HCT116 (cell line): ENCODE measurements around the gene RBPMS2. TPM values are rescaled to one million over a fixed set of nuclear protein-coding genes. Genes with fewer than 3 reads are reported as not detected.

Experiments used
- ATAC-seq: fragments of 200-7000 bp; cut with Tn5 transposase; 2 replicates; pipeline ENCODE4 v1.9.1; 2020; ENCODE audit warnings: mild to moderate bottlenecking, moderate library complexity
- BruUV-seq: library from RNA; stranded (reverse); fragments of 400-500 nt; replicated peaks from 2 replicates; lab custom pipeline; 2021; lab: Mats Ljungman, UMichigan
- CTCF ChIA-PET: fragments of 300-600 bp; sonication (Branson Sonifier 250); formaldehyde crosslinking; loops from one replicate; lab custom pipeline; 2021; ENCODE audit warnings: antibody characterized with exemption; lab: Charles Lee
- POLR2A ChIA-PET: fragments of 300-600, 350-600 bp; sonication (Branson Sonifier 250); formaldehyde crosslinking; loops from one replicate; lab custom pipeline; 2021; ENCODE audit warnings: antibody characterized with exemption; lab: Charles Lee
- RAD21 ChIA-PET, 2 experiments: fragments of 300-600 bp; sonication (Branson Sonifier 250); formaldehyde crosslinking; loops; one replicate each; lab custom pipeline; 2023; ENCODE audit warnings: low total read pairs in 2 of 2; ENCODE audit not compliant: uncharacterized antibody in 2 of 2, unreplicated experiment in 2 of 2, low non-redundant PET in 1 of 2; lab: Charles Lee
- DNase-seq: peaks from one replicate; pipeline ENCODE4 v3.0.0-alpha.2; 2010; ENCODE audit warnings: low read depth, low spot score
- H2AFZ ChIP-seq: fragments of 200-600 bp; shearing (Covaris generic), sonication (generic); 2 replicates; pipeline ENCODE4 v1.6.1; 2017; ENCODE audit warnings: low read depth, mixed run types, mixed read lengths, antibody characterized with exemption, low read length; ENCODE audit not compliant: poor library complexity, severe bottlenecking
- H3K27ac ChIP-seq: 2 replicates; pipeline ENCODE4 v1.5.1; 2012; ENCODE audit warnings: low read depth, low read length
- H3K27me3 ChIP-seq: fragments of 200-600 bp; sonication (generic); 2 replicates; pipeline ENCODE4 v1.6.1; 2016; ENCODE audit warnings: mixed run types, low read length, mixed read lengths; ENCODE audit not compliant: insufficient read depth
- H3K36me3 ChIP-seq, 2 experiments: fragments of 200-500 bp in 1 of 2; fragments of 200-600 bp in 1 of 2; sonication (Bioruptor generic) in 1 of 2; sonication (generic) in 1 of 2; 2 replicates each; pipeline versions ENCODE4 v1.5.1 to v1.6.1; 2014 to 2016; ENCODE audit warnings: low read length in 2 of 2, inconsistent platforms in 1 of 2, mixed read lengths in 1 of 2, mixed run types in 1 of 2; ENCODE audit not compliant: insufficient read depth in 2 of 2, control insufficient read depth in 1 of 2
- H3K4me1 ChIP-seq, 2 experiments: fragments of 200-600 bp in 1 of 2; sonication (generic) in 1 of 2; 2 replicates each; pipeline versions ENCODE4 v1.5.1 to v1.6.1; 2012 to 2017; ENCODE audit warnings: low read length in 2 of 2, inconsistent platforms in 1 of 2, mild to moderate bottlenecking in 1 of 2, mixed read lengths in 1 of 2, mixed run types in 1 of 2, moderate library complexity in 1 of 2; ENCODE audit not compliant: insufficient read depth in 2 of 2, control insufficient read depth in 1 of 2
- H3K4me2 ChIP-seq: fragments of 200-600 bp; sonication (generic); 2 replicates; pipeline ENCODE4 v1.6.1; 2017; ENCODE audit warnings: mixed run types, low read length, mixed read lengths
- H3K4me3 ChIP-seq, 2 experiments: fragments of 200-600 bp in 1 of 2; sonication (generic) in 1 of 2; replicated peaks in 1 of 2; 2 replicates each; pipeline ENCODE4 v1.5.1; 2011 to 2016; ENCODE audit warnings: low read length in 2 of 2, control low read depth in 1 of 2, low read depth in 1 of 2, mild to moderate bottlenecking in 1 of 2, mixed read lengths in 1 of 2, mixed run types in 1 of 2
- H3K79me2 ChIP-seq: fragments of 200-600 bp; sonication (generic); 2 replicates; pipeline ENCODE4 v1.6.1; 2017; ENCODE audit warnings: mild to moderate bottlenecking, mixed run types, low read length, moderate library complexity, mixed read lengths; ENCODE audit not compliant: insufficient read depth
- H3K9ac ChIP-seq: fragments of 200-600 bp; sonication (generic); 2 replicates; pipeline ENCODE4 v1.6.1; 2016; ENCODE audit warnings: low read length, mixed read lengths
- H3K9me2 ChIP-seq: fragments of 200-600 bp; sonication (generic), shearing (Covaris generic); 2 replicates; pipeline ENCODE4 v1.6.1; 2017; ENCODE audit warnings: mixed run types, mild to moderate bottlenecking, moderate library complexity; ENCODE audit not compliant: insufficient read depth
- H3K9me3 ChIP-seq, 2 experiments: fragments of 200-500 bp in 1 of 2; fragments of 200-600 bp in 1 of 2; sonication (Bioruptor generic) in 1 of 2; sonication (generic) in 1 of 2; 2 replicates each; pipeline ENCODE4 v1.6.1; 2014 to 2017; ENCODE audit warnings: low read length in 2 of 2, mixed read lengths in 2 of 2, inconsistent platforms in 1 of 2, low read depth in 1 of 2, mild to moderate bottlenecking in 1 of 2, mixed run types in 1 of 2, moderate library complexity in 1 of 2; ENCODE audit not compliant: control insufficient read depth in 1 of 2, insufficient read depth in 1 of 2
- H4K20me1 ChIP-seq: fragments of 200-600 bp; sonication (generic), shearing (Covaris generic); 2 replicates; pipeline ENCODE4 v1.6.1; 2017; ENCODE audit warnings: mixed run types, mild to moderate bottlenecking, moderate library complexity; ENCODE audit not compliant: insufficient read depth
- EGR1 ChIP-seq: IDR thresholded peaks from 2 replicates; pipeline ENCODE4 v1.6.1; 2012; ENCODE audit warnings: low read depth
- ELF1 ChIP-seq: IDR thresholded peaks from 2 replicates; pipeline ENCODE4 v1.6.1; 2012; ENCODE audit warnings: low read depth, borderline replicate concordance
- EZH2 ChIP-seq: fragments of 200-600 bp; sonication (generic); IDR thresholded peaks from 2 replicates; pipeline ENCODE4 v1.6.1; 2017; ENCODE audit warnings: antibody characterized with exemption, mixed run types
- EZH2phosphoT487 ChIP-seq: fragments of 200-600 bp; IDR thresholded peaks from 2 replicates; pipeline ENCODE4 v1.6.1; 2018; ENCODE audit warnings: antibody characterized with exemption, borderline replicate concordance
- FOSL1 ChIP-seq: IDR thresholded peaks from 2 replicates; pipeline ENCODE4 v1.6.1; 2012; ENCODE audit warnings: low read depth
- JUND ChIP-seq: IDR thresholded peaks from 2 replicates; pipeline ENCODE4 v1.6.1; 2012
- POLR2A ChIP-seq: IDR thresholded peaks from 2 replicates; pipeline ENCODE4 v1.7.0; 2011; ENCODE audit warnings: borderline replicate concordance; ENCODE audit not compliant: insufficient read depth, insufficient read length; ENCODE audit errors: extremely low read depth
- REST ChIP-seq: IDR thresholded peaks from 2 replicates; pipeline ENCODE4 v1.6.1; 2012; ENCODE audit warnings: low read depth
- SIN3A ChIP-seq: IDR thresholded peaks from 2 replicates; pipeline ENCODE4 v1.6.1; 2012; ENCODE audit warnings: low read depth
- SP1 ChIP-seq: IDR thresholded peaks from 2 replicates; pipeline ENCODE4 v1.6.1; 2012; ENCODE audit warnings: low read depth
- SRF ChIP-seq: IDR thresholded peaks from 2 replicates; pipeline ENCODE4 v1.6.1; 2012; ENCODE audit warnings: low read depth
- YY1 ChIP-seq: IDR thresholded peaks from 2 replicates; pipeline ENCODE4 v1.6.1; 2011; ENCODE audit warnings: low read length, low read depth, moderate library complexity, mild to moderate bottlenecking; ENCODE audit not compliant: insufficient replicate concordance; ENCODE audit errors: extremely low read depth
- ZBTB33 ChIP-seq: IDR thresholded peaks from 2 replicates; pipeline ENCODE4 v1.6.1; 2011; ENCODE audit warnings: mild to moderate bottlenecking, low read length, moderate library complexity; ENCODE audit not compliant: insufficient replicate concordance; ENCODE audit errors: extremely low read depth
- ZFX ChIP-seq: fragments of 450-650 bp; IDR thresholded peaks from 2 replicates; pipeline ENCODE4 v1.6.1; 2017
- ZNF274 ChIP-seq: fragments of 200-500 bp; sonication (Bioruptor generic); IDR thresholded peaks from 2 replicates; pipeline ENCODE4 v1.6.1; 2014; ENCODE audit warnings: mild to moderate bottlenecking, low read depth, low read length, inconsistent platforms
- intact Hi-C: fragments of 100-400 bp; cut with micrococcal nuclease; formaldehyde crosslinking; loops from 2 replicates; pipeline ENCODE4 v1.10.0; 2022
- total RNA-seq: library from RNA; stranded (reverse); gene quantifications from one replicate; pipeline ENCODE4 v1.2.1, GENCODE V29; 2021; ENCODE audit not compliant: unreplicated experiment
- TF ChIP-seq, protein P1 (sequence below): IDR thresholded peaks from 2 replicates; pipeline ENCODE4 v1.6.1; 2012
- TF ChIP-seq, protein P2 (sequence below): IDR thresholded peaks from 2 replicates; pipeline ENCODE4 v1.6.1; 2012

The RBPMS2 gene
- total RNA-seq, 1 experiment from 2014 or later = 11.6 TPM

DNA sequence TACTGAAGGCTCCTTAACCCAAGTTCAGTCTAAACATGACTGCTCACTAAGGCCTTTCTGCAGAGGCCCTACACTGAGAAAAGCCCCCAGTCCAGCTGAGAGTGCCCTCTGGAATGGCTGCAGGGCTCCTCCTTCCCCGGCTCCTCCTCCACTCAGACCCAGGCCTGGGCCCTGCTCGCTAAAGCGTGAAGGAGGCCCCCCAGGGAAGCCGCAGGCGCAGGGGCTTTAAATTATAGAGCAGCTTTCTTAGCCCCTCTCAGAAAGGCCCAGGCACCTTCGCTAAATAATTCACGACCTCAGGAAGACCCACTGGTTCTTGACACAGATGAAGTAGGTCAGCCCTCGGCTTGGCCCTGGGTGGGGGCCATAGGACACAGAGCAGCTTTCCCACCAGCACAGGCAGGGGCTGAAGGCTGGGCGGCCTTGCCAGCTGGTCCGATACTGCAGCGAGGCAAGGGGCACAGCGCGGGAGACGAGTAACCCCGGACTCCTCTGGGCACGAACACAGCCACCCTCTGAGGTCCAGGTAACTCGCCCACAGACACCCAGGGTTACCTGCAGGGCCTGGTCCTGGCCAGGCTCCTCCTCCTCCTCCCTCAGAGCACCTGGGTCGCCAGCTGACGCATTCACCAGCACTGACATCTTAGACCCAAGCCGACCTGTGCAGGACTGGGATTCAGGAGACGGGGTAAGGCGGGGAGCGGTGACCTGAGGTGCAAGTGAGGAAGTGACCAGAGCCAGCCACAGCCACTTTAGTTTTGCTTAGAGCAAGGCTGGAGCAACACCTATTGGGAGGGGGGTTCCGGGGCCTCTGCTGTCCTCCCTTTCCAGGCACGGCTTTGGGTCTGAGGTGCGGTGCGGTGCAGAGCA is 36.9 kb downstream of the RBPMS2 start (continued):
- TF ChIP-seq ZBTB33 = no peak
- no peak for TF ChIP-seq FOSL1
- no peak for TF ChIP-seq JUND
- TF ChIP-seq SP1 = no peak
- TF ChIP-seq, protein P1, sequence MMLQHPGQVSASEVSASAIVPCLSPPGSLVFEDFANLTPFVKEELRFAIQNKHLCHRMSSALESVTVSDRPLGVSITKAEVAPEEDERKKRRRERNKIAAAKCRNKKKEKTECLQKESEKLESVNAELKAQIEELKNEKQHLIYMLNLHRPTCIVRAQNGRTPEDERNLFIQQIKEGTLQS = no peak

- H3K79me2 ChIP-seq = no peaks in the 10 kb centered on the region
- BruUV-seq = no TSS peak
- no peaks in the 10 kb centered on the region for H3K9me2 ChIP-seq
- H3K27me3 ChIP-seq = no peaks in the 10 kb centered on the region
- no peak for DNase-seq
- H3K4me3 ChIP-seq = no peak overlapping the region
- no peak overlapping the region for H3K4me2 ChIP-seq
- no peaks in the 10 kb centered on the region for H3K9me3 ChIP-seq
- H3K27ac ChIP-seq = no peak overlapping the region
- no peaks in the 10 kb centered on the region for H3K36me3 ChIP-seq
- intact Hi-C loops = loop anchor here (10.0 kb wide), 2 partner anchors 292 to 542 kb away; partner anchors contain the start of gene MTFMT
- CTCF ChIA-PET = interaction anchor here (1.5 to 6.2 kb wide), 2 partner anchors 78 to 109 kb away, joined by 4 to 73 read pairs; no protein-coding TSS in a partner anchor
- no peak overlapping the region for H3K9ac ChIP-seq
- no peak overlapping the region for H2AFZ ChIP-seq
- RAD21 ChIA-PET = interaction anchor here in 1 of 2 experiments (1.8 kb wide), 1 partner anchor 78 kb away, joined by 7 read pairs; no protein-coding TSS in a partner anchor
- no peaks in the 10 kb centered on the region for H4K20me1 ChIP-seq
- H3K4me1 ChIP-seq = peaks cover 0 to 4% of the 10 kb centered on the region in 2 experiments; a peak in 1 of 4 replicates
- POLR2A ChIA-PET = no interaction called here
- no peak for ATAC-seq
- no peak for TF ChIP-seq REST
- no peak for TF ChIP-seq EGR1
- TF ChIP-seq ZFX = no peak
- no peak for TF ChIP-seq ELF1
- no peak for TF ChIP-seq SRF
- TF ChIP-seq EZH2 = no peak
- TF ChIP-seq, protein P1 = no peak
- TF ChIP-seq POLR2A = no peak
- TF ChIP-seq SIN3A = no peak
- no peak for TF ChIP-seq YY1
- TF ChIP-seq JUND = no peak
- TF ChIP-seq FOSL1 = no peak
- no peak for TF ChIP-seq SP1
- TF ChIP-seq EZH2phosphoT487 = no peak
- no peak for TF ChIP-seq ZNF274
- TF ChIP-seq, protein P2, sequence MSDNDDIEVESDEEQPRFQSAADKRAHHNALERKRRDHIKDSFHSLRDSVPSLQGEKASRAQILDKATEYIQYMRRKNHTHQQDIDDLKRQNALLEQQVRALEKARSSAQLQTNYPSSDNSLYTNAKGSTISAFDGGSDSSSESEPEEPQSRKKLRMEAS = no peak
Measured at GRCh38 chr15:64732156-64732860, 43.1 kb downstream of the RBPMS2 start.
